WTC11 (cell line): ENCODE results near the gene RPS6KA2. TPM values are rescaled to one million over a fixed set of nuclear protein-coding genes. Genes with fewer than 3 reads are reported as not detected.

Experiments
- ATAC-seq: fragments of 200-7000 bp; cut with Tn5 transposase; 2 replicates; pipeline ENCODE4 v1.10.0; 2021; ENCODE audit warnings: mild to moderate bottlenecking, moderate library complexity
- CTCF ChIA-PET: fragments of 300-600 bp; sonication (Branson Sonifier 250); formaldehyde crosslinking; loops from one replicate; lab custom pipeline; 2021; ENCODE audit warnings: antibody characterized with exemption; lab: Charles Lee
- POLR2A ChIA-PET: fragments of 350-600 bp; sonication (Branson Sonifier 250); formaldehyde crosslinking; loops from one replicate; lab custom pipeline; 2021; ENCODE audit warnings: antibody characterized with exemption; lab: Charles Lee
- DNase-seq: peaks from one replicate; pipeline ENCODE4 v3.0.0; 2021; ENCODE audit warnings: low spot score
- H3K27ac Mint-ChIP-seq: 2 replicates; pipeline ENCODE4 v1.8.0; 2021; ENCODE audit warnings: mixed read lengths
- H3K27me3 Mint-ChIP-seq: 2 replicates; pipeline ENCODE4 v1.8.0; 2021; ENCODE audit warnings: low read depth, mild to moderate bottlenecking, moderate library complexity, mixed read lengths
- H3K36me3 Mint-ChIP-seq: 2 replicates; pipeline ENCODE4 v1.8.0; 2021; ENCODE audit warnings: mixed read lengths
- H3K4me1 Mint-ChIP-seq: 2 replicates; pipeline ENCODE4 v1.8.0; 2022; ENCODE audit warnings: mixed read lengths
- H3K4me3 Mint-ChIP-seq: 2 replicates; pipeline ENCODE4 v1.8.0; 2021; ENCODE audit warnings: mild to moderate bottlenecking, moderate library complexity, mixed read lengths
- H3K9me3 Mint-ChIP-seq: 2 replicates; pipeline ENCODE4 v1.8.0; 2021; ENCODE audit warnings: mixed read lengths
- ATF1 ChIP-seq: sonication (generic); formaldehyde crosslinking; IDR thresholded peaks from 2 replicates; pipeline ENCODE4 v1.8.1; 2023; ENCODE audit warnings: mild to moderate bottlenecking, moderate library complexity, missing genetic modification reagents
- E2F4 ChIP-seq: sonication (generic); formaldehyde crosslinking; IDR thresholded peaks from 2 replicates; pipeline ENCODE4 v1.8.1; 2022; ENCODE audit warnings: low read depth, mild to moderate bottlenecking, moderate library complexity, missing genetic modification reagents, borderline replicate concordance
- E2F5 ChIP-seq: sonication (generic); formaldehyde crosslinking; IDR thresholded peaks from 2 replicates; pipeline ENCODE4 v1.8.1; 2022; ENCODE audit warnings: mild to moderate bottlenecking, moderate library complexity, missing genetic modification reagents
- HMGXB4 ChIP-seq: sonication (generic); formaldehyde crosslinking; IDR thresholded peaks from 2 replicates; pipeline ENCODE4 v1.8.1; 2023; ENCODE audit warnings: mild to moderate bottlenecking, moderate library complexity, missing genetic modification reagents
- USF1 ChIP-seq: sonication (generic); formaldehyde crosslinking; IDR thresholded peaks from 2 replicates; pipeline ENCODE4 v1.8.0; 2022; ENCODE audit warnings: mild to moderate bottlenecking, missing genetic modification reagents
- USF2 ChIP-seq: sonication (generic); formaldehyde crosslinking; IDR thresholded peaks from 2 replicates; pipeline ENCODE4 v1.8.1; 2023; ENCODE audit warnings: mild to moderate bottlenecking, missing genetic modification reagents, moderate library complexity
- ZNF396 ChIP-seq: fragments of 250-450 bp; sonication (Bioruptor Pico); IDR thresholded peaks from 2 replicates; pipeline ENCODE4 v1.8.0; 2021; ENCODE audit warnings: mild to moderate bottlenecking, moderate library complexity, borderline replicate concordance
- ZSCAN18 ChIP-seq: fragments of 250-450 bp; sonication (Bioruptor Pico); IDR thresholded peaks from 2 replicates; pipeline ENCODE4 v2.1.2; 2022; ENCODE audit warnings: mild to moderate bottlenecking, moderate library complexity
- total RNA-seq: library from RNA; stranded (reverse); gene quantifications from 3 replicates; pipeline ENCODE4 v1.2.3, GENCODE V29; 2021

RPS6KA2 gene
- total RNA-seq, 1 experiment from 2014 or later: 24.2 TPM

- TF ChIP-seq HMGXB4 (CRISPR knock-in tag): no peak
- TF ChIP-seq USF2: no peak
- TF ChIP-seq E2F5 (CRISPR knock-in tag): no peak
- TF ChIP-seq ATF1 (CRISPR knock-in tag): no peak
These were observed 154.4 kb downstream of the RPS6KA2 start (continued) for GRCh38 chr6:166472636-166473035.

- 0 out of 2 replicates have a peak, but pooled peaks cover 4% of the 10 kb centered on the region for H3K4me1 Mint-ChIP-seq
- no peak overlapping the region for H3K4me3 Mint-ChIP-seq
- ChIA-PET POLR2A (no interaction called here), CTCF (no interaction called here)
- peaks cover 5% of the 10 kb centered on the region; the same call in 1 of the 2 replicates for H3K36me3 Mint-ChIP-seq
- no peaks in the 10 kb centered on the region for H3K27me3 Mint-ChIP-seq
- H3K9me3 Mint-ChIP-seq: no peaks in the 10 kb centered on the region
- no peak for DNase-seq
- no peak for TF ChIP-seq E2F4 (CRISPR knock-in tag)
- no peak for TF ChIP-seq HMGXB4 (CRISPR knock-in tag)
- TF ChIP-seq ZNF396 (CRISPR knock-in tag): no peak
- H3K27ac Mint-ChIP-seq: no peak overlapping the region
- ATAC-seq: no peak
These were observed 155.2 kb downstream of the RPS6KA2 start for GRCh38 chr6:166471797-166472260.

GRCh38 chr6:166470863-166471410 is 156.1 kb downstream of the RPS6KA2 start:
- ATAC-seq (no peak), DNase-seq (no peak)
- H3K4me1 Mint-ChIP-seq: 0 out of 2 replicates have a peak, but pooled peaks cover 4% of the 10 kb centered on the region
- H3K27me3 Mint-ChIP-seq: no peaks in the 10 kb centered on the region
- ChIA-PET CTCF (interaction anchor here (0.7 kb wide), 1 partner anchor 15 kb away, joined by 3 read pairs; no protein-coding TSS in a partner anchor), POLR2A (no interaction called here)
- no peak overlapping the region for H3K4me3 Mint-ChIP-seq
- no peaks in the 10 kb centered on the region for H3K9me3 Mint-ChIP-seq
- no peak overlapping the region for H3K27ac Mint-ChIP-seq
- peaks cover 5% of the 10 kb centered on the region; the same call in 1 of the 2 replicates for H3K36me3 Mint-ChIP-seq
- no peak for TF ChIP-seq ZSCAN18 (CRISPR knock-in tag)
- no peak for TF ChIP-seq USF1 (CRISPR knock-in tag)
